ENCODE measurements around the gene DCTPP1.
"Not testable (repeated sequence)": the region's sequence is repeated elsewhere in the genome, so short reads cannot be mapped to it uniquely, and the experiment has no call there.

The DCTPP1 gene

GRCh38 chr16:30472328-30472942, 42.6 kb upstream of the DCTPP1 start, which contains the start of gene ITGAL:
Gene ITGAL (plus strand): TSS chr16:30472742. CDS start chr16:30472838, 96 bp downstream.
- H3K4me3 ChIP-seq (replicated peaks; ENCODE audit: low read depth, low read length) = no peak within 1 kb of the TSS
- no peak for TF ChIP-seq CTCF (IDR thresholded peaks at IDR 0.05; ENCODE audit: low read length, missing control alignments)
- DNase-seq (ENCODE audit: low read depth) = no peak

- TF ChIP-seq CTCF (IDR thresholded peaks at IDR 0.05; ENCODE audit: low read length, missing control alignments) = no peak
- DNase-seq (ENCODE audit: low read depth) = no peak
- H3K4me3 ChIP-seq (replicated peaks; ENCODE audit: low read depth, low read length) = no peak overlapping the region
These were observed 40.8 kb upstream of the DCTPP1 start for GRCh38 chr16:30470632-30470995.

- no peak for TF ChIP-seq CTCF (IDR thresholded peaks at IDR 0.05; ENCODE audit: low read length, missing control alignments)
- DNase-seq (ENCODE audit: low read depth) = no peak
- no peak overlapping the region for H3K4me3 ChIP-seq (replicated peaks; ENCODE audit: low read depth, low read length)
These were observed 40.3 kb upstream of the DCTPP1 start for GRCh38 chr16:30470170-30470512.

GRCh38 chr16:30464078-30464477, 34.2 kb upstream of the DCTPP1 start:
- H3K4me3 ChIP-seq (replicated peaks; ENCODE audit: low read depth, low read length) = no peak overlapping the region
- no peak for TF ChIP-seq CTCF (IDR thresholded peaks at IDR 0.05; ENCODE audit: low read length, missing control alignments)
- DNase-seq (ENCODE audit: low read depth) = no peak

GRCh38 chr16:30461426-30461825, 31.6 kb upstream of the DCTPP1 start:
- not testable (repeated sequence) for DNase-seq (ENCODE audit: low read depth); H3K4me3 ChIP-seq (replicated peaks; ENCODE audit: low read depth, low read length)

GRCh38 chr16:30459456-30459855, 29.6 kb upstream of the DCTPP1 start:
- TF ChIP-seq CTCF (IDR thresholded peaks at IDR 0.05; ENCODE audit: low read length, missing control alignments) = no peak
- DNase-seq (ENCODE audit: low read depth) = no peak
- no peak overlapping the region for H3K4me3 ChIP-seq (replicated peaks; ENCODE audit: low read depth, low read length)

- TF ChIP-seq CTCF (IDR thresholded peaks at IDR 0.05; ENCODE audit: low read length, missing control alignments) = no peak
- no peak for DNase-seq (ENCODE audit: low read depth)
- H3K4me3 ChIP-seq (replicated peaks; ENCODE audit: low read depth, low read length) = no peak overlapping the region
These were observed 28.9 kb upstream of the DCTPP1 start for GRCh38 chr16:30458561-30459394.

All from fibroblast of pulmonary artery (primary cell).